Stimulated activated CD8-positive, alpha-beta memory T cell treated with anti-CD3 and anti-CD28 coated beads, Interleukin-7, amount 100 ng/mL, for 48 hours (primary cell): ENCODE results near the gene ESR2.
"Not testable (repeated sequence)": the region's sequence is repeated elsewhere in the genome, so short reads cannot be mapped to it uniquely, and the experiment has no call there.

Experiments
- DNase-seq, 2 donors: peaks; one replicate each; pipeline ENCODE4 v3.0.0-alpha.2; 2020; ENCODE audit warnings: low read depth in 1 of 2; ENCODE audit errors: extremely low read depth in 1 of 2

Gene ESR2

DNA sequence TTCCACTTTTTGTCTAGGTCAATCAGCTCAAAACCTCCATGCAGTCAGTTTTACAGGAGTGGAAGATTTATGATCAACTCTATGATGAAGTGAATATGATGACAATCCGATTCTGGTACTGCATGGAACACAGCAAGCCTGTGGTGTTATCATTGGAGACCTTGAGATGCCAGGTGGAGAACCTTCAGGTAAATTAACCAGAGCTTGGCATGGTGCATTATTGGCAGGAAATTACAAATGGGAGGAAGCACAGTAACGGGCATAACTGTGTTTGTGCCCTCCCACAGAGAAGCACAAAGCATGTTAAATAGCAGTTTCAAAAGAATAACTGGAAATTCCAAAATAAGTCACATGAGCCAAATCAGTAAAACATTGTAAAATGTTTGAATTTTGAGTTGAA is 135.6 kb downstream of the ESR2 start:
- DNase-seq = no peak

DNA sequence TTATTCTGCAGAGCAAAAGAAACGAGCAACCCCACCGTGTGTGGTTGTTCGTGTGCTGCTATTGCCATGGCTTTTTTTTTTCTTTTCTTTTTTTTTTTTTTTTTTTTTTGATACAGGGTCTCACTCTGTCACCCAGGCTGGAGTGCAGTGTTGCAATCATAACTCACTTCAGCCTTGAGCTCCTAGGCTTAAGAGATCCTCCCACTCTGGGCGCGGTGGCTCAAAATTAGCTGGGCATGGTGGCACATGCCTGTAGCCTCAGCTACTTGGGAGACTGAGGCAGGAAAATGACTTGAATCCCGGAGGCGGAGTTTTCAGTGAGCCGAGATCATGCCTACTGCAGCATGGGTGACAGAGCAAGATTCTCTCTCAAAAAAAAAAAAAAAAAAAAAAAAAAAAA is 144.2 kb downstream of the ESR2 start:
- no peak for DNase-seq

DNA sequence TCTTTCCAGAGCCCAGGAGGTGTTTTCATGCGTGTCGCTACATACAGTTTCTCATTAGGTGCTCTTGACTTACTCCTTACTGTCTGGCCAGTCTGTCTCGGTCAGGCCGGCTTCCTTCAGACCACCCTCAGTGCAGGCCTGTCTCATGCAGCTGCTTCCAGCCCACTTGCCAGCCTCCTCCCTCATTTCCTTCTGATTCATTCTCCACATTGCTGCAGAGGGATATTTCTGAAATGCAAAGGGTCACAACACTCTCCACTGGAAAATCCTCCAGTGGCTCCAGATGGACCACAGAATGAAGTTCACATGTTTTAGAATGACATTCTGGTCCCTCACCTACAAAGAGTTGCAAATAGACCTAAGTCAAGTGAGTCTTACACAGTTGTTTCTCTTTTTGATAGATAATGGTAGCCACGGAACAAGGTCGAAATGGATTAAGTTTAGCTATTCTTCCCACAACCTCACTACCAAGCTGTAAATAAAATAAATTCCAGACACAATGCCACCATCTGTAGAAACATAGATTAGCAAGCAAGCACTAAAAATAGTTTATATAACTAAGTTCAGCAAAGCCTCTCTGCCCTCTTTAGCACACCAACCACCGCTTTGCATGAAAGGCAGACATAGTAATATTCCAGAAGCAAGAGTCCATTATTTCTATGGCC is 146.9 kb downstream of the ESR2 start:
- DNase-seq = no peak

DNA sequence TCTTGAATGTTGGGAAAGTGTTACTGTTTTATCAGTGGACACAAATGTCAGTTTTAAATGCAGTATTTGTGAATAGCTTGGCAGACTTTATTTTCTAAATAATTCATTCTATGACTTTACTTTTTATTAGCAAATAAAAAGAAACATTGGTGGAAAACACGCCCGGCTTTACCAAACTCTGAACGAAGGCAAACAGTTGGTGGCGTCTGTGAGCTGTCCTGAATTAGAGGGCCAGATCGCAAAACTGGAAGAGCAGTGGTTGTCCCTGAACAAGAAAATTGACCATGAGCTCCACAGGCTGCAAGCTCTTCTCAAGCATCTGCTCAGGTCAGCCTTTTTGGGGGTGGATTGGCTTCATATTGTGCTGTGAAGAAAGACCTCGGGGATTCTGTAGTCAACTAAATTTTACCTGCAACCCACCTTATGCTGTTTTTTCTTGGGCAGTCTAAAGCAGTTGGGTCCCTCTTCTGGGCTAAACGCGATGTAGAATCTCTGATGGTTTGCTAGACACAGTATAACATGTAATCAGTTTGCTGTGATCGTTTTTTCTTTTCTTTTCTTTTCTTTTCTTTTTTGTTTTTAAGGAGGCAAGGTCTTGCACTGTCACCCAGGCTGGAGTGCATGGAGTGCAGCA is 156.4 kb downstream of the ESR2 start:
- DNase-seq = no peak

DNA sequence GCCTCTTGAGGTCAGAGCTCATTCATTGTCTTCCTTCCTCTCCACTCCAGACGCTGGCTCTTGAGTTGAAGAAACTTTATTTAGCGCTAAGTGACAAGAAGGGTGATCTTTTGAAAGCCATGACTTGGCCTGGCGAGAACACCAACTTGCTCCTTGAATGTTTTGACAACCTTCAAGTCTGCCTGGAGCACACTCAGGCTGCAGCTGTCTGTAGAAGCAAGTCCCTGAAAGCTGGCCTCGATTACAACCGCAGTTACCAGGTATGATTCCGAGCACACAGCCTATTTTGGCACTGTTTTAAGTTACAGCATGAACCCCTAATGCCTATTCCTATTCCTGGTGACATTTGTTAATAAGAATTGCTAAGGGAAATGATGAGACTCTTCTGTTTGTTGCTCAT is 167.6 kb downstream of the ESR2 start:
- DNase-seq = no peak

DNA sequence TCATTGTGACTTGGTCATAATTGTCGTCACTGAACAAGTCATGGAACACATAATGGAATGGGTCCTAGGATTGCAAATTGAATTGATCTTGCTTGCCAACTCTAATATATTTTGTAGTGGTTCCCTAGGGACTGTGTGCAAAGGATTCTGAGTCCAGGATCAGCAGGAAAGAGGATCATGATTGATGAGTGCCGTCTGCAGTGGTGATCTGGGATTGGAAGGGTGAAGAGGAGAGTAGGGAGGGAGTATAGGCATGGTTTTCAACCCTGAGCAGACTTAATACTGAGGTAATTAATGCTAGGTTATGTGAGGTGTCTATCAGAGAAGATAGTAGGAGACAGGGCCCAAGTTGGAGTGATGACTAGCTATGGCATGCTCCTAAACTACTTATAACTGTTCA is 168.9 kb downstream of the ESR2 start:
- no peak for DNase-seq

DNA sequence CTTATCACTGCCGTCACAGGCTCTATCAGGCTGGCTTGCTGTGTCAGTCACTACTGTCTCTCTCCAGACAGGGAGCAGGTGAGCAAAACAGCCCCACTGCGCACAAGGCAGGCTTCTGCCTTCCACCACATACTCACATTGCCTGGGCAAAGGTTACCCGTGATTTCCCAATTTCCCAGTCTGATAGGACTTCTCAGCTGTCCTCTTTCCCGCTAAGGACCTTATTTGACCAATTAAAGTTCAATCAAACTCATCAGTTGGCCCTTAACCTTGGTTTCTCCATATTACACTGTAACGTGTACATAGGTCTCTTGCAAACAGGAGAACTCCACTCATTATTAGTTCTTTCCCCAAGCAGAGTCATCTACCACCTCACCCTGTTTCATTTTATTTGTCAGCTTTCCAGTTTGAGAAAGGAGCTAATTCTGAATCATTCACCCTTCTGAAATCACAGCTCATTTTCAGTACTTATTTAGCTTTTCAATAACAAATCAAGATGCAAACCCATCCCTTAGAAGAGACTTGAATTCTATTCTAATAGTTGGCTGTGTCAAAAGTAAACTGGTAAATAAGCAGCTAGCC is 170.8 kb downstream of the ESR2 start:
- DNase-seq = no peak

DNA sequence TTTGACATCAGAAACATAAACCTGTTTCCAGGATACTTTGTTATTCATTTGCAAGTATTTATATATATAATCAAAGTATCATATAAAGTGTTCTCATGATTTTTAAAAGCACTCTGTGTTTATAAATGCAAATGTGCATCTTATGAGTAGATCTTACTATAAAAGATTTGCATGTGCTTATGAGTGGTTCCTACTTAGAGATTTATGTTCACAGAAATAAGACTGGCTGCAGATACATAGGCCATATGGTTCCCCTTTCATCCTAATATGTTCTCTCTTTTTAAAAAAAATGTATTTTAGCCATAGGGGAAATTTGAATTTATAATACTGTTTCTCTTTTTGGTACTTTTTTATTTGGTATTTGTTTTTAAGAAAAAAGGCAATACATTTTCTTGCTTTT is 174.2 kb downstream of the ESR2 start:
- no peak for DNase-seq

DNA sequence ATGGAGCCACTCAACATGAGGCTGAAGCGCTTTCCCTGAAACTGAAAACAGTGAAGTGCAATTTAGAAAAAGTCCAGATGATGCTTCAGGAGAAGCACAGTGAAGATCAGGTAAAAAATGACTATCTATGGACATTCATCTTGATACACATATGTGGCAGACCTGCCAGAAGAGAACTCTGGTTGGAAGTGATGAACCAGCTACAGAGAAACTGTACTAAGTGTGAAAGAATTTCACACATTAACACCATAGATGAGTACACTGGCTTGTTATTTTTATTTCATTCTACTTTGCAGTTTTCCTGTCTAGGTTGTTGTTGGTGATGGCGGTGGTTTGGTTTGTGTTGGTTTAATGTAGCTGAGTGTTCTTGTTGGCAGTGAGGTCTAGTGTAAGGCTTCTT is 174.7 kb downstream of the ESR2 start:
- DNase-seq = no peak

DNA sequence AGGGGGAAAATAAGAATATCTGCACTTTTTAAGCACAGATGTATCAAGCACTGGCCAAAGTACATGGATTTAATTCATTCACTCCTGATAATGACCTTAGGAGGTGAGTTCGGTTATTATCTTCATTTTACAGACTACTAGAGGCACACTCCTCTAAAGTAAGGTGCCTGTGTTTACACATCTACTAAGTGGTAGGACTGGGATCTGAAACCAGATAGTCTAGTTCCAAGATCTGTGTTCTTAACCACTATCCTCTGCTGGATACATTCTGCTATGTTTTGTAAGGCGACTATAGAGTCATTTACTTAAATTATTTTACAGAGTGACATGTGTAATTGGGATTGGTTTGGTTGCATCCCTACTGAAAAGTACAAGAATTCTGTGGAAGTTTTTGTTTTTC is 175.3 kb downstream of the ESR2 start:
- DNase-seq = no peak

DNA sequence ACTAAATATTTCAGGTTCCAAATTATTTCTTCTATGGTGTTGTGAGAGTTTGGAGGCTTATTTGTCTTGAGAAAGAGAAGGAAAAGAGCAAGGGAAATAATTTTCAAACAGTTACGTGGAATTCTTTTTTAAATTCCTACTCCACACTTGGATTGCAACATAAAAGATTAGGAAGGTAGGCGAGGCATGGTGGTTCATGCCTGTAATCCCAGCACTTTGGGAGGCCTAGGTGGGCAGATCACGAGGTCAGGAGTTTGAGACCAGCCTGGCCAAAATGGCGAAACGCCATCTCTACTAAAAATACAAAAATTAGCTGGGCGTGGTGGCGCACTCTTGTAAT is 175.8 kb downstream of the ESR2 start:
- DNase-seq = not testable (repeated sequence)

DNA sequence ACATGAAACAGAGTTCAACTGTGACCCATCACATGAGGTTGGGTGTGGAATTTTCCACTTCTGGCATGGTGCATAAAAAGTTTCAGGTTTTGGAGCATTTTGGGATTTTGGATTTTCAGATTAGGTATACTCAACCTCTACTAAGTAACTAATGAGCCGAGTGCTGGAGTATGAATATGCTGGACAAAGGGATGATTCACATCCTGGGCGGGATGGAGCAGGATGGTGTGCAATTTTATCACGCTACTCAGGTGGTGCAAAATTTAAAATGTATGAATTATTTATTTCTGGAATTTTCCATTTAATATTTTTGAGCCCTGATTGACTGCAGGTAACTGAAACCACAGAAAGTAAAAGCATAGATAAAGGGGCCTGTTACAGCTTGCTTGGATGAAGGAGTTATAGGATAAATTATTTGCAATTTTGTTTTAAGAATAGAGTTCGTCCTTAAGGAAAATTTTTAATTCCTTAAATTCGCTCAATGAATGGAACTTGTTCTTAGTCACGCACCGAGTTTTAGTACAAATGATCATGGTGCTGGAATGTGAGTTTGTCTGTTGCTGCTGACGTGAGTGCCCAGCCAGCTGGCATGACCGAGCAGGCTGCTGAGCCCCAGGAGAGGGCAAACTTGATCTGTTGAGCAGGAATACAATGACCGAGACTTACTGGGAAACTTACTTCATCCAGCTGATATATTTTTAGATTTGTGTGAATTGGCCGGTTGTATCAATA is 176.3 kb downstream of the ESR2 start:
- DNase-seq = no peak

DNA sequence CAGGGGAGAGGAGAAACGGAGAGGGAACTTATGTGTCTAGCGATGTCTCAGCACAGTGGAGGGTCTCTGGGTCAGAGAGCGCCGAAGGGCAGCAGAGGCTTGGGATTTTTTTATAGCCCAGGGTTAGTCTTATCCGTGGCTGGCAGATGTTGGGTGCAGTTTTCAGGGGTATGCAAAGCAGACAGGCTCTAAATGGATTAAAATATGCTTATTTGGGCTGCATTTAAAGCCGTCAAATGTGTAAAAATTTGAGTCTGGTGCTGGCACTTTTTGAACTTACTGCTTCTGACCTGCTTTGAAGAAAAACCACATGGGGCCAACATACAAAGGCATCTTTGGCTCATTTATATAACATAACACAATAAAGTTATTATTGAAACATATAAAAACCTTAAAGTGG is 178.8 kb downstream of the ESR2 start:
- DNase-seq = no peak

DNA sequence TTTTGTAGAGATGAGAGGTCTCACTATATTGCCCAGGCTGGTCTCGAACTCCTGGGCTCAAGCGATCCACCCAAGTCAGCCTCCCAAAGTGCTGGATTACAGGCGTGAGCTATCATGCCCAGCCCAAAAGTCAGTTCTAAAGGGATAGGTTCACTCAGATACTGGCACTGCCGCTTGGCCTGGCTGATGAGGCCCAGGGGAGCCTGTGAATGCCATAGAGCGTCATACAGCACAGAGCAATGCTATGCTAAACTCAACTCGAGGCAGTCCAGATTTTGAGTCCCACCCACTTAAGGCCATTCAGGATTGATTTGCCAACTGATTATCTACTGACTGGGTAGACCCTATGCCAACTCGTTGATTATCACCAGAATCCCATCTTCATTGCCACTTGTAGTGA is 179.4 kb downstream of the ESR2 start:
- DNase-seq = no peak

DNA sequence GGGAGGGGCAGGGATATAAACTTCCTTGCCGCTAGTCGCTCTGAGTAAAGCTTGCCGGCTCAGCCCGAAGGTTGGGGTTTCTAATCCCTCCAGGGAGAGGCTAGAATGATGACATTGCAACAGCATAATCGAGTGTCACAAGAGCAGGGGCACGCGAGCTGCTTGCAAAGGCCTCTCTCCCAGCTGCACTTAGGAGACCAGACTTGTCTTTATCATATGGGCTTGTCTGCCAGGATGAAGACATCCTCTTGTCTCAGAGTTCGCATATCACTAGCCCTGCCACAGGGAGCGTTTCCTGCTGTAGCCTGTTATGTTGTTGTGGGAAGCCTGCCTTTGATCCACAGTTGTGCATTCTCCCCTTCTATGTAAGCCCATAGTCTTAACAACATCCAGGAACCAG is 180.0 kb downstream of the ESR2 start:
- no peak for DNase-seq

DNA sequence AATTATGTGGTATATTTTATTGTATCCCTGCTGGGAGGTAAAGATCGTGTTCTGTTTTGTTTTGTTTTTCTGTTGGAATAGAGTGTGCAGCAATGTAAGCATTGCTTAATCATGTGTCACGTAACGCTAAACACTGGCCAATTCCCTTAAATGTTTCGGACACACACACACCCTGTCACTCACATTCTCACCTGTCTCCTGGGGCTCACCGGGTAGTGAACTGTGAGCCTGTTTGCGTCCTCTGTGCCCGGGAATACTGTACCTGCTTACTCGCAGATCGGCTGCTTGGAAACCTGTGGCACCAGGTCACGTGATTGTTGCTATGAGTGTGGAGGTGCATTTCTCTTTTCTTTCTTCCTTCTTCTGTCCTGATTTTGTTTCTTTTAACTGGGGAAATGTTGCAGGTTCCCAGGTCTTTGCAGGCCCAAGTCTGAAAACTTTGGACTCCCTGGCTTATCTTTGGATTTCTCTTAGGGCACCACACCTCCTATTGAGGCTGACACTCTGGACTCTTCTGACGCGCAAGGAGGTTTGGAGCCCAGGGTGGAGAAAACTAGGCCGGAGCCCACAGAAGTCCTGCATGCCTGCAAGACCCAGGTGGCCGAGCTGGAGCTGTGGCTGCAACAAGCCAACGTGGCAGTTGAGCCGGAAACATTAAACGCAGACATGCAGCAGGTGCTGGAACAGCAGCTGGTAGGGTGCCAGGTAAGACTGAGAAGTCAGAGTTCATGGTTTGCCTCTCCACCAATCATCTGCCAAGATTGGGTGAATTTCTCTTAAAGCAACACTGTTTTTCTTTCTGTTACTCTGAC is 181.1 kb downstream of the ESR2 start:
- DNase-seq = no peak

DNA sequence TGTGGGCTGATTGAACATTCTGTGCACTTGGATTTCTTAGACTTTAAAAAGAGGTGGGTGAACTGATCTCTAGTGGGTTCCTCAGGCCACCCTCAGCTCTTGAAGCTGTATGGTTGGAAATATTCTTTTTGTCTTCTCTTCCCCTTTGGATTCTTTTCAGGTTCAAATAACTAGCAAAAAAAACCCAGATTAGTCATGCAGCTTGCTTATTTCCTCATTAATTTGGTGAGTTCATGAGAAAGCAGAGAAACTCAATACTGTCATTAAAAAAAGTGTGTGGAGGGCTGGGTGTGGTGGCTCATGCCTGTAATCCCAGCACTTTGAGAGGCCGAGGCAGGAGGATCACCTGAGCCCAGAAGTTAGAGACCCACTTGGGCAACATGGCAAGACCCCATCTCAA is 183.4 kb downstream of the ESR2 start:
- DNase-seq = no peak

DNA sequence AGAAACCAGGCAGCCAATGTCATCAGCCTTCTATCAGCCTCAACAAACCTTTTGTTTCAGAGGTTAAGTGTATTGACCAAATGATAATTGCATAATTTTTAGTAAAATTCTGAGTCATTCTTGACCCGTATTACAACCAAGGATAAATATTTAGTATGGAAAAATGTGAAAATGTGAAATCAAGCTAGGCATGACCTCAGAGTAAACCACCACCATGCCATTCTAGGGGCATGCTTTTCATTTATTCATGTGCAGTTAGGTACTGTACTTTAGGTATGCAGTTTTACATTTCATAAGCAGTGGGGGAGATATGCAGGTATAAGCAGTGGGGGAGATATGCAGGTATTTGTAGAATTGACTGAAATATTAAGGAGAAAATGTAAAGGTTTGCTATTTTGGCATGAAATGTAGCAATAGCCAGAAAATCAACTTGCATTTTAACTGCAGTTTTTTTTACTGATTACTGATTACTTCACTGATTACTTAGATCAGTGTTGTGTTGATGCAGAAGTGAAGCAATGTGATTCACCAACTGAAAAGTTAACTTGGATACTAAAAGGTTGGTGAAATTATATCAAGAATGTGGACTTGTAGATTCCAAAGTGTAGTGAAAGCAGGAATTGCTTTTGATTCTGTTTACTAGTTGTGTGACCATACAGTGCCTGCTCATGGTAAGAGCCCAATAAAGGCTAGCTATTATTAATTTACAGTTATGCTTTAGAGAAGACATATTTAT is 184.2 kb downstream of the ESR2 start:
- no peak for DNase-seq

DNA sequence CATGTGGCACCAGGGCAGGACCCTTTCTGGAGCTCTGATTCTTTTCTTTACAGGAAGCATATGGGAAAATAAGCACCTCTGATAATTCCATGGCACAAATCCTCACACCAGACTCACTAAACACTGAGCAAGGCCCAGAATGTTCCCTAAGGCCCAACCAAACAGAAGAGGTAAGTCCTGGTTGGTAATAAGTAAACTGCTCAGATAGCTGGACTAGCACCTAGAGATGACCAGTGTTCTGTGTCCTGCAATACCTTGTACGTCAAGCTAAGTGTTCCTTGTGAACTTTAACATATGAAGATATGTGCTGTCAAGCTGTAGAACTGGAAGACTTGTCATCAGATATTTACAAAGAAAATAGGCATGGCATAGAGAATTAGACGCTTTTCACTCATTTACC is 186.7 kb downstream of the ESR2 start:
- no peak for DNase-seq

DNA sequence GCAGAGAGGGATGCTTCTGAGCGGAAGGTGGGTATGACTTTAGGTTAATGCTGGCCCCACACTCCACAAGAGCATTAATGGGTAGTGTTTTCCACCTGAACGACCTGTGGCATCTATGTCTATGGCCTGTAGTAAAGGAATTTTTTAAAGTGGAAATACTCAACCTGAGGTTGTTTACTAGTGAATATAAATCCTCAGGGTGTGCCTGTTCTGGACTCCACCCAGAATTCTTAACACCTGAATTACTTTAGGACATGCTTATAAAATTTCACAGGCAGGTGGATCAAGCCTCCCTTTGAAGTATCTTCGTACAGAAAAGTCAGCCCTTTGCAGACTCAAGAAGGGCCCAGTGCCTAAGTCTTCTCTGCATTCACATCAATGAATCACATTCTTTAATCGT is 196.1 kb downstream of the ESR2 start:
- no peak for DNase-seq

DNA sequence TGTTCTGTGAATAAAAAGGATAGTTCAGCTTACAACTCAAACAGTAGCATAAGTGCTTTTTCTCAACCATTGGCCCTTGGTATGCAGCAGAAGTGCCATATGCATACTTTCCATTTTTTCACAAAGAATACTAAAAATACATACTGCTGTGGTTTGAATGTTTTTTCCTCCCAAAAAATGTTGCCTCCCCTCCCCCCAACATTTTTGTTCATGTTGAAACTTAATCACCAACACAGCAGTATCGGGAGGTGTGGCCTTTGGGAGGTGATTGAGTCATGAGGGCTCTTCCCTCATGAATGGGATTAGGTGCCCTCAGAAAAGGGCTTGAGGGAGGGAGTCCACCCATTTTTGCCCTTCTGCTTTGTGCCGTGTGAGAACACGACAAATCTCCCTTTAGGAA is 198.6 kb downstream of the ESR2 start:
- DNase-seq = no peak
